GM21447 (cell line): ENCODE measurements around the gene DNAJB2.
A peak's percentile ranks its signal among the peaks of the same experiment; 100 is the strongest.

Experiments
- ATAC-seq: cut with Tn5 transposase; IDR thresholded peaks from one replicate; pipeline ENCODE4 v1.9.1; 2021; ENCODE audit not compliant: unreplicated experiment

The DNAJB2 gene

DNA sequence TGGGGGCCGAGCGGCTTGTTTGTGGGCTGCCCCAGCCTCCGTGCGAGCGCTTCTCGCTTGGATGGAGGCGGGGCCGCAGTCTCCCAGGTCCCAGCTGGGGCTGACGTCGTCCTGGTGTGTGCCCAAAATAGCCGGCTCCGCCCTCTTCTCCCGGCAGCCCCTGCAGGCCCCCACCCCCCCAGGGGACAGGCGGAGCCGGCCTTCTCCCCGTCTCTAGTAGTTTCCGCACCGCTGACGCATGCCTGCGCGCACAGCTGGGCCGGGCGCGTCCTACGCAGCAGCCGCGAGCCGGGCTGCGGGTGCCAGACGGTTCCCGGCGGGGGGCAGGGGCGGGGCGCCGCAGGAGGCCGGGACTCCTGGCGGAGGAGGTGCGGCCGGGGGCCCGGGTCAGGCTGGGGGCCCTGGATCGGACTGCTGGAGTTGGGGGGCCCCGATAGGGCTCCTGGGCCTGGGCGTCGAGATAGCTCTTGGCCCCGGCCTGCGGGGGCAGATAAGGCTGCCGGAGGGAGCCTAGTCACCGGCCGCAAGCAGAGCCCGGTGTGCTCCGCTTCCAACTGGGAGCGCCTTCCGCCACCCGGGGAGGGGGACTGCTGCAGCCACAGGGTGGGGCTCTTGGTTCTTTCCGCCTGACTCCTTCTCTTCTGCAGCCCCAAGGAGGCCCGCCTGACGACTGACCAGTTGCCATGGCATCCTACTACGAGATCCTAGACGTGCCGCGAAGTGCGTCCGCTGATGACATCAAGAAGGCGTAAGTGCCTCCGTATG lies at the start of gene DNAJB2:
Gene DNAJB2, plus strand, starts transcription at position 216 of the 765 bp plus-strand sequence. Its CDS starts 468 bp downstream, at position 684.
- ATAC-seq: peak; percentile 79

DNA sequence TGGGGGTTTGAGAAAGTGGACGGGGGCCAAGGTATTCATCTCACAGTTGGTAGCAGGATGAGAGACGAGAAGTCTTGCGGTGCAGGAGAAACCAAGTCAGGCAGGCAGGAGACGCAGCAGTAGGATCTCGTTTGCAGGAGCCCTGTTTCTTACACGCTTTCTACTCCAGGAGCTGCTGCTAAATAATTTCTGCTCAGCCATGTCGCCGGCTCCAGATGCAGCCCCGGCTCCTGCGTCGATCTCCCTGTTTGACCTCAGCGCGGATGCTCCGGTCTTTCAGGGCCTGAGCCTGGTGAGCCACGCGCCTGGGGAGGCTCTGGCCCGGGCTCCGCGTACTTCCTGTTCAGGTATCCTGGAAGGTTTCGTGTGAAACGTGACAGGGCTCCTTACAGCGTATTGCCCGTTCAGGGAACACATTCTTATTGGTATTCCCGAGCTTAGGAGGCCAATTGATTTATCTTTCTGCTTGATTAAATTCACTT lies 49.1 kb upstream of the DNAJB2 start:
- no peak for ATAC-seq

DNA sequence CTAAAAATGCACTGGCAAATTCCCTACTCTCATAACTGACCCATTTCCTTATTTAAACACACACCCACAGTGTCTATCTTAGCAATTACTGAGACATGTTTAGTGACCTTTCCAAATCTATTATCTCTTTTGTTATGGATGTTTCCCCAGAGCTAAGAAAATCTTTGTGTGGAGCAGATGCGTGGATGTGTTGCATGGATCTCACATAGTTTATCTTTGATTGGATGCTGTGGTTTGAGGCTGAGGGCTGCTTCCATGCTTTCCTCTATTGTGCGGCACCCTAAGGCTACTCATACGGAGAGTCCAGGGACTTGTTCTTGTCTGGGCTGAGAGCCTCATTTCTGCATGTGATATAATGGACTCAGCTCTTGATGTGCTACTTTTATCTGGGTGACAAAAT lies 44.8 kb upstream of the DNAJB2 start:
- no peak for ATAC-seq

DNA sequence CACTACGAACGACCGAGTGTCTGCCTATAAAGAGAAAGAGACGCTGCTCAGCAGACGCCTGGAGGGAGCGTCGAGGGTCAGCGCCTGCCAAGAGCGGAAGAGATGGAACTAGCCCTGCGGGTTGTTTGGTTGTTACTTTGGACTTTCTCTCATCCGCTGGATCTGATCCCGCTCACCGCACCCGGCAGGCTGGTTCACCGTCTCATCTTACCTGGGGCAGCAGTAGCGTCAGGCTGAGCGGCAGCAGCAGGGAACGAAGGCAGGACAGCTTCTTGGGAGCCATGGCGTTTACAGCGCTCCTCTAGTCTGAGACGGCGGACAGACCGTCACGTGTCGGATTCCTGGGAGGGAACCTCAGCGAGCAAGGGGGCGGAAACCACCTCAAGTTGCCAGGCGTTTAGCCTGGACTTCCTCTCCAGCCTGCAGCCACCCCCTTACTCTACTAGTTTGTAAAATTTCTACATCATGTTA lies 35.8 kb upstream of the DNAJB2 start:
- no peak for ATAC-seq

DNA sequence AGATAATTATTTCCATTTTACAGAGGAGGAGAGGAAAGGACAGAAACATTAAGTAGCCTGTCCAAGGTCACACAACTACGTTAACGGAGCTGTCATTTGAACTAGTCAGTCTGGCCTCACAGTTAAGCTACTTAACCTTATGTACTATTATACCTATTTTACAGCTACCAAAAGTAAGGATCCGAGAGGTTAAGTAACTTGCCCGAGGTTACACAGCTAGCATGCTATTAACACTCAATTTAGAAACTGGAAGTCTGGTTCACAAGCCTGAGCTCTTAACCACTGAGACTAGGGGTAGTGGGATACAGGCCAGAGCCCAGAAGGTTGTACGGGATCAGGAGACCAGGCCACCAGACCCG lies 34.4 kb upstream of the DNAJB2 start:
- no peak for ATAC-seq

DNA sequence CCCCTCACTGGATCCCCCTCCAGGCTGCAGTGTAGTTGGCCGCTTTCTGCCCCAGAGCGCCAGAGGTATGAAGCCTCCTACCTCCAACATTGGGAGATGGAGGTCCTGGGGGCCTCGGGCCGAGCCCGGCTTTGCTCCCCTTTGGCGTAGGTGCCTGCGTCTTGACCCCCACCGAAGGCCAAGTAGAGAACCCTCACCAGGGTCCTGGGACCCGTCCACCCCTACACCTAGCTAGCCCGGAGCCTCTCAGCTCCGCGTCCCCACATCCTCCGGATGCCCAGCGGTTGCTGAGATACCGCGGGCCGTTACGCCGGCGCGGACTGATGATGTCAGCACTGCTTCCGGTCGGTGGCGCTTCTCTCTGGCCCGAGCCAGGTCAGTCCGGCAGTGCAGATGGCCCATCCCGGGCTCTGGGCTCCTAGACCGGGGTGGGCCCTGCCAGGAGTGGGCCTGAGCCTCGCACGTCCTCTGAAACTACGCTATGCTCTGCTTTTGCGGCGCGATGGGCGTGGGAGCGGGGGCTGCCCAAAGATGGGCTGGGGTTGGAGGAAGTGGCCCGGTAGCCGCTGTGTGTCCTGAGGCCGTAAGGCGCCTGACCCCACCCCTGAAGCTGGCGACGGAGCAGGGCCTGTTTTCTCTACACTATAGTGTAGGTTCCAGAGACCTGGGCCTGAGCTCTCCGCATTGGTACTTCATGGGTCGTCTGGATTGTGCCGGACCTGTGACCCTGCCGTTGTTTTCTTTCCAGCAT lies 33.8 kb upstream of the DNAJB2 start, which contains the start of the genes GLB1L and STK16:
Gene GLB1L, minus strand, starts transcription at position 297 of the 751 bp plus-strand sequence. CDS start 1,871 bp downstream, outside the sequence.
Gene STK16, plus strand, starts transcription at position 332 of the 751 bp plus-strand sequence. CDS start 521 bp downstream, outside the sequence.
- ATAC-seq: peak; percentile 47

DNA sequence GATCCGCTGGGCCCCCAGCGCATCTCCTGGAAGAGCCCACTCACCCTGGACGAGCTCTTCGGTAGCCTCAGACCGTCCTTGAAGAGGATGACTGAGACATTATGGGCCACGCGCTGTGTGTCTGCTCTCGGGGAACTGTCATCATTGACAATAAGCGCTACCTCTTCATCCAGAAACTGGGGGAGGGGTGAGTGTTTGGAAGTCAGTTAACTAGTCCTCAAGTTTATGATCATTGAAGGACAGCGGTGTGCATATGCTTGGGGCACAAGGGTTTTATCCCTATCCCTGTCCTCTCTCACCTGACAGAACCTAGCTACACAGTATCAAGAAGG lies 33.3 kb upstream of the DNAJB2 start:
- ATAC-seq: no peak

DNA sequence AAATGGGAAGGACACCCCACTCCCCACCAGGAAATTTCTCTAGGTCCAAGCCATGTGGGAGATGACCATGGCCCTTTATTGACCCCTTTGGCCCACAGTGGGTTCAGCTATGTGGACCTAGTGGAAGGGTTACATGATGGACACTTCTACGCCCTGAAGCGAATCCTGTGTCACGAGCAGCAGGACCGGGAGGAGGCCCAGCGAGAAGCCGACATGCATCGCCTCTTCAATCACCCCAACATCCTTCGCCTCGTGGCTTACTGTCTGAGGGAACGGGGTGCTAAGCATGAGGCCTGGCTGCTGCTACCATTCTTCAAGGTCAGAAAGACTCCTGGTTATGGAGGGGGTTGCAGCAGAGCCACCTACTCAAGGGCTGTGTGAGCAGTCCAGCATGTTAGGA lies 32.6 kb upstream of the DNAJB2 start:
- ATAC-seq: no peak

DNA sequence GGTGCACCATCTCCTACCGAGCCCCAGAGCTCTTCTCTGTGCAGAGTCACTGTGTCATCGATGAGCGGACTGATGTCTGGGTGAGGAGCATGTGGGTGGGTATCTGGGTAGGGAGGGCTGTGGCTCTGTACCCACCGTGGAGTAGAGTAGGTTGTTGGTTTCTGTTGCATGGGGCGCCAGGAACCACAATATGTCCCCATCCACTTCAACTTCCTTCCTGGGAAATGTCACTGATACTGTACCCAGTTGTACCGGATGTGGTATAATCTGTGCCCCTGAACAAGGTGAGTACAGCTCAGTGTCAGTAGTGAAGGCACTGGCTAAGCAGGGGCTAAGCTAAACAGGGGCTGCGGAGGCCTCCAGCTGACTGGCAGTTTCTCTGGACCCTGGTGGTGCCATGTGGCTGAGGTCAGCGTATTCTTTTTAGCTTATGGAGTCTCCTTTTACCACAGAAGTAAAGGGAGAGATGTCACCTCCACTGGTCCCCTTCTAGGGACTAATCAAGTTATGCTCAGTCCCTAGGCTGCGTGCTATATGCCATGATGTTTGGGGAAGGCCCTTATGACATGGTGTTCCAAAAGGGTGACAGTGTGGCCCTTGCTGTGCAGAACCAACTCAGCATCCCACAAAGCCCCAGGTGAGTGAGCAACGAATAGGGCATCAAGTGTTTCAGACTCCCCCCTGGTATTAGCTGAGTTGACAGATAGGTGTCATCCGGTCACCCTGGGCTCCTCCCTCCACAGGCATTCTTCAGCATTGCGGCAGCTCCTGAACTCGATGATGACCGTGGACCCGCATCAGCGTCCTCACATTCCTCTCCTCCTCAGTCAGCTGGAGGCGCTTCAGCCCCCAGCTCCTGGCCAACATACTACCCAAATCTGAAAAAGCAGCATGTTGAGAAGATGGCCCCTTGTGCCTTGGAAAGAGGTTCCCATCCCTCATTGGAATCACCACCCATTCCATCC lies 31.2 kb upstream of the DNAJB2 start:
- ATAC-seq: no peak

DNA sequence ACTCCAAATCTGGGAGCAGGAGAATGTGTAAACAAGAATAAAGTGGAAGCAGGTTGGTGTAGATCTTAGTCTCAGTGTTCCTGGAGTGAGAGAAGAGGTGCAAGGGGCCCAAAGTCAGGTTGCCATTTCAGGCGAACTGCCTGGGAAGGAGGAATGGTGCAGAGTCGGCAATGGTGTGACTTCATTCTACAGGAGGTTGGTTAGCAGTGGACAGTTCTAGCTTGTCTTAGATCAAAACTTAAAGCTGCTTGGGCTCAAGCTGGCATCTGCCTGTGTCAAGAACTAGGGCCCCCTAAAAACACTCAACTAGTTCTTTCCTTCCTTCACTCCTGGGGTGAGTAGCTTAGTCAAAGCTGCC lies 30.3 kb upstream of the DNAJB2 start:
- no peak for ATAC-seq

DNA sequence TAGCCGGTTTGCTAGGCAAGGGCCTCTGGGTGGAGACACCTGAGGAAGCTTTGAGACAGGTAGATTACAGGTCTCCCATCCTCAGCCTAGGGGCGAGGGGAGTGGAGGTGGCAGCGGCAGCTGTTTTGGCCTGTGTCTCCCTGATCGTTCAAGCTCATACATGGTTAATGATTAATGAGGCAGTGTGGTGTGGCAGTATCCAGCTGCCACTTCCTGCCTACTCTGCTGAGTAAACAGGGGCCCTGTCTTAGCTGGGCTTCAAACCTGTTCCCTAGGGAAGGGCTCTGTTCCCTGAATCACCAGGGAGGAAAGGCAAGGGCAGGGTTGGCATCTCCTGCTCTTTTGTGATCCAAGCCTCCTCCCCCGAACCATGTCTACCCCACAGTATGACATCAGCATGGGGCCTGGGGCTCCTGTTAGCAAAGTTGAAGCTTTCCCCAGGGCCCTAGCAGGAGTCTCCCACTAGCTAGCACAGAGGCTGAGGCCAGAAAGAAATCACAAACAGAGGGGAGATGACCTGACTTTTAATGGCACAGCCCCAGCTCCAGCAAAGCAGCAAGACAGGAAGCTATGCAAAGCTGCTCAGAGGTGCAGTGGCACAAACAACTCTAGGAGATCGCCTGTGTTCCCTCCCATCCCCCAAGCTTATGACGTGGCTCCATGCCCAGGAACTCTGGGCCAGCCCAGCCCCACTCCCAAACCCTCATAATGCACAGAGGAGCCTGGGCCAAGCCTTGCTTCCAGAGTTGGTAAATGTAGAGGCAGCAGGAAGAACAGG lies 29.8 kb upstream of the DNAJB2 start:
- peak; percentile 45 for ATAC-seq

DNA sequence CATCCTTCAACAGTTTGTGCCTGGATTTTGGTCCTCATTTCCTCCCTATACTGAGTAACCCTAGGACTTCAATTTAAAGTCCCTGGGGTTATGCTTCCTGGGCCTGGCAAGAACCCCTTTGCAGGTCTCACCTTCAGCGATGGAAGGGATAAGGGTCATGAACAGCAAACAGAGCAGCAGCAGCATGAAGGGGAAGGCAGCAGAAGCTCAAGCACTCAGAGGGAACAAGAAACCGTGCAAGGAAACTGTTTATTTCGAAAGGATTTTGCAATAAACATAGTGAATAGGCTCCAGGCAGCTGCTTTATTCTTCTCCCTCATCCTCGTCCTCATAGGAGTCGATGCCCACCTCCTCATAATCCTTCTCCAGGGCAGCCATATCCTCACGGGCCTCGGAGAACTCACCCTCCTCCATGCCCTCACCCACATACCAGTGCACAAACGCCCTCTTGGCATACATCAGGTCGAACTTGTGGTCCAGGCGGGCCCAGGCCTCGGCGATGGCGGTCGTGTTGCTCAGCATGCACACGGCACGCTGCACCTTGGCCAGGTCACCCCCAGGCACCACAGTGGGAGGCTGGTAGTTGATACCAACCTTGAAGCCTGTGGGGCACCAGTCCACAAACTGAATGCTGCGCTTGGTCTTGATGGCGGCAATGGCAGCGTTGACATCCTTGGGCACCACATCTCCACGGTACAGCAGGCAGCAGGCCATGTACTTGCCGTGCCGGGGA lies 29.0 kb upstream of the DNAJB2 start:
- no peak for ATAC-seq

DNA sequence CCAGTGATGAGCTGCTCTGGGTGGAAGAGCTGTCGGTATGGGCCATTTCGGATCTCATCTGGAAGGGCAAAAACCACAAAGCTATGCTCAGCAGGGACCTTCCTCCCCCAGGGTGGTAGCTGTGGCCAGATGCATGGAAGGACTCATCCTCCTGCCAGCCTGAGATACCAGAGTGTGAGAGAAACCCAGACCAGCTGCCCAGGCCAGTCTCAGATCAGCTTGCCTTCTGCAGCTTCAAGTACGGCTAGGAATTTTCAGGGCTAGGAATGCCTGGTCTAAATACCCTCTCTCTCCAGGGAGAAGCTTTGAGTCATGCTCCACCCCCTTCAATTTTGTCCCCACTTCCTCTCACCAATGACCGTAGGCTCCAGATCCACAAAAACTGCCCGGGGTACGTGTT lies 27.5 kb upstream of the DNAJB2 start:
- no peak for ATAC-seq

DNA sequence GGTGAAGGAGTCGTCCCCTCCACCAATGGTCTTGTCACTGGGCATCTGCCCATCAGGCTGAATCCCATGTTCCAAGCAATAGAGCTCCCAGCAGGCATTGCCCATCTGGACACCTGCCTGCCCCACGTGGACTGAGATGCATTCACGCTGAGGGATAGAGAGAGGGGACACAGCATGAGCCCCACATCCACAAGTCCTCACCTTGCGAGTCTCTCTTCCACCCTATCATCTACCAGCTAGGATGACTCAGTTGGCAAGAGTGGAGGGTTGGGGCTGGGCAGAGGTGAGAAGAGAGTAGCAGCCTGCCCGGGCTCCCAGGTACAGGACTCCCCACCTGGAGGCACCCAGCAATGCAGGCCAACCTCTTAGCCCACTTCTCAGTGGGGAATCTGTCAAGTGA lies 27.1 kb upstream of the DNAJB2 start:
- ATAC-seq: no peak

DNA sequence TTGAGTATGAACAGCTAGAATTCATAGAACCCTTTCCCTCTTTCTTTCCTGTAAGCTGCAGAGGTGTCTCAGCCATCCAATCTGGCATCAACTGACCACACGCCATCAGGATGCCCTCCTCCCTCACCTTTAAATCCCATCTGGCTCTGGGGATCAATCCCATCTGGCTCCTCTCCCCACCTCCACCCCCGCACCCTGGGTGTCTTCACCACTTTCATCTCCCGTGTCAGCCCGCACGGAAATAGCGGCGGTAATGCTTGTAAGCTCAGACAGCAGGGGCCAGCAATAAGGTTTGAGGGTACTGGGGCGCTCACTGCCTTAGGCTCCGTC lies 26.6 kb upstream of the DNAJB2 start:
- no peak for ATAC-seq

DNA sequence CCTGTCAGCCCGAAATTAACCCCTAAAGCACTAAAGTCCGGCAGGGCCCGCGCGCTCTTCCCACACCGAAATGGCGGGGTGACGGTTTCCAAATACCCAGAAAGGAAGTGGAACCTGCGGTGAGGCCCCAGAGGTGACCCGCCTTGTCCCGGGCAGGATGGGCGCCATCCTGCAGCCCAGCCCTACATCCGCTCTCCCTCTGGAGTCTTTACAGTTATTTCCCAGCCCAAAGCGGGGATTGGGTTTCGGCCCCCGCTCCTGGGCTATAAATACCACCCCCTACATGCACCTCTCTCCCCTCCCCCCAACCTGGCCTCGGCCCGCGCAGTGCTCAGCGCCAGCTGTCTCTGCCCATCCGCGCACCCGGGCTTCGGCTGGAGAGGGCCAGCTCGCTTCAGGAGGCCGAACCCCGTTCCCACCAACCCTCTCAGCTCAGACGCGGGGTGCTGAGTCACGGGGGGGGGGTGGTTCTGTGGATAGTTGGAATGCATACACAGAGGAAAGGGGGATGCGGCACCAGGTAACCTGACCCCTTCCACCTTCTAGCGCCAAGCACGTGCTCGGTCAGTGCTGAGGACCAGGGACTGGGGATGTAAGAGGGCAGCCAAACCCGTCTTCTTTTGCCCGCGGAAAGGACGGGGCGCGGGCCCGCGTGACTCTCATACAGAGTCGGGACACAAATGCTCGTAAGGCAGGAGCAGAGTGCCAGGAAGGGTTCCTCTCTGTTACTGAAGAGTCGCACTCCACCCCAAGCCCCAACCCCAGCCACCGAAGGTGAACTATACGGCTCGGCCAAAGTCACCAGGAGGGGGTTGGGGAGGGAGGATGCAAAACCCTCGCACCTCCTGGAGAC lies 26.0 kb upstream of the DNAJB2 start, which contains the start of gene TUBA4B:
Gene TUBA4B, plus strand, starts transcription at position 344 of the 853 bp plus-strand sequence. Its CDS starts 165 bp downstream, at position 509.
- ATAC-seq: peak; percentile 1

DNA sequence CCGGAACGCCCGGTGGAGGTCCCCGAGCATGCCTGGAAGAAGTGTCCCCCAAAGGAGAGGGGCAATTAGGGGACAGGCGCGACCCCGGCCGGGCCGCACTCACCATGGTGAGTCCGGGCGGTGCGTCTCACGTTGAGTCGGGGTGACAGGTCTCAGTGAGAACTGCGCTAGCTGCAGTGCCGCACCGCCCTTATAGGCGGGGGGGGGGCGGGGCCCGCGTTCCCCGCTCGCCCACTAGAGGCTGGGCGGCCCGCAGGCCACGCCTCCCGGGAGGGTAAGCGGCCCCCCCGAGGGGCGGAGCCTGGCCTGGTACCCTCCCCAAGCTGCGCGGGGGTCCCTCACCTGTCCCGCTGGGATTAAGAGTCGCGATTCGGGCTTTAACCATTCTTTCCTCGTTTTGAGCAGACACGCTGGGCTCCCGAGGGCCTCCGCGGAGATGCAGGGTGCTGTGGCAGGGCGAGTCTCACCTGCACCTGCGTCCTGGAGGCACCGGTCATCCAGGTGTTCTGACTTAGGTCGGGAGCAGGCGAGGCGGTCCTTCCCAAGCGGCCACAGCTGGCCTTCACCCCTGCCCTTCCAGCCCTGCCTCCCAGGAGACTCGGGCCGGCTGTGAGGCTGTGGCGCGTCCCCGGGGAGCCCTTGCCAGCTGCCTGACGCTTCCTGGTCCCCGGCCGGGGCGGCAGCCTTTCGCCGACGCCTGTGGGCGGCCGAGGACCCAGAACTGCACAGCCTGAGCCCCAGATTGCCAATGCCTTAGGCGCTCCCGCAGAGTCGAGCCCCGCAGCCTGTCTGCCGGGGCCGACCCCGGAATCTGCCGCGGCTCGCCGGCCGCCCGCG lies 25.2 kb upstream of the DNAJB2 start, which contains the start of gene TUBA4A:
Gene TUBA4A, minus strand, starts transcription at position 166 of the 837 bp plus-strand sequence. Its CDS starts 60 bp downstream, at position 106.
- ATAC-seq: peak; percentile 42
